Fibroblast of lung (primary cell): ENCODE data around the gene PTPRF. TPM values are rescaled to one million over a fixed set of nuclear protein-coding genes. Genes with fewer than 3 reads are reported as not detected.

Experiments
- DNase-seq, 2 donors: peaks; one replicate each; pipeline versions ENCODE4 v3.0.0 to v3.0.0-alpha.2; 2010; ENCODE audit warnings: low read depth in 2 of 2
- H2AFZ ChIP-seq: 2 replicates; pipeline ENCODE4 v1.5.1; 2012; ENCODE audit warnings: low read length, control low read depth, inconsistent platforms
- H3K27ac ChIP-seq: 2 replicates; pipeline ENCODE4 v1.5.1; 2011; ENCODE audit warnings: low read length, control low read depth; ENCODE audit not compliant: insufficient read depth
- H3K27me3 ChIP-seq: 2 replicates; pipeline ENCODE4 v1.5.1; 2011; ENCODE audit warnings: mild to moderate bottlenecking, low read length; ENCODE audit not compliant: control insufficient read depth, insufficient read depth
- H3K36me3 ChIP-seq: 2 replicates; pipeline ENCODE4 v1.5.1; 2011; ENCODE audit warnings: low read length; ENCODE audit not compliant: control insufficient read depth, insufficient read depth
- H3K4me1 ChIP-seq: 2 replicates; pipeline ENCODE4 v1.5.1; 2011; ENCODE audit warnings: low read length; ENCODE audit not compliant: control insufficient read depth, insufficient read depth; ENCODE audit errors: extremely low read depth
- H3K4me2 ChIP-seq: 2 replicates; pipeline ENCODE4 v1.5.1; 2011; ENCODE audit warnings: low read length, control low read depth; ENCODE audit not compliant: insufficient read depth; ENCODE audit errors: extremely low read depth
- H3K4me3 ChIP-seq, 4 experiments: fragments of 200-600 bp in 1 of 4; sonication (generic) in 1 of 4; replicated peaks in 1 of 4; 2 replicates each; pipeline ENCODE4 v1.5.1; 2011 to 2016; ENCODE audit warnings: low read length in 4 of 4, low read depth in 3 of 4, mild to moderate bottlenecking in 3 of 4, control low read depth in 2 of 4, inconsistent platforms in 1 of 4, mixed read lengths in 1 of 4; ENCODE audit not compliant: insufficient read depth in 1 of 4; ENCODE audit errors: control extremely low read depth in 1 of 4
- H3K79me2 ChIP-seq: 2 replicates; pipeline ENCODE4 v1.5.1; 2012; ENCODE audit warnings: mild to moderate bottlenecking, low read length, inconsistent platforms; ENCODE audit not compliant: control insufficient read depth, insufficient read depth
- H3K9ac ChIP-seq: 2 replicates; pipeline ENCODE4 v1.5.1; 2011; ENCODE audit warnings: mild to moderate bottlenecking, low read length, control low read depth; ENCODE audit not compliant: insufficient read depth
- H3K9me3 ChIP-seq: 2 replicates; pipeline ENCODE4 v1.5.1; 2012; ENCODE audit warnings: low read depth, low read length; ENCODE audit not compliant: control insufficient read depth, insufficient read depth
- H4K20me1 ChIP-seq: 2 replicates; pipeline ENCODE4 v1.5.1; 2011; ENCODE audit warnings: low read length; ENCODE audit not compliant: control insufficient read depth, insufficient read depth; ENCODE audit errors: extremely low read depth
- CTCF ChIP-seq, 2 donors: IDR thresholded peaks in 1 of 2; conservative IDR thresholded peaks in 1 of 2; 1 replicate in 1 of 2; 2 replicates in 1 of 2; pipeline ENCODE4 v1.5.1; 2011 to 2012; ENCODE audit warnings: low read length in 2 of 2, control low read depth in 1 of 2, inconsistent platforms in 1 of 2, low read depth in 1 of 2, mild to moderate bottlenecking in 1 of 2
- EZH2 ChIP-seq: IDR thresholded peaks from 2 replicates; pipeline ENCODE4 v1.5.1; 2012; ENCODE audit warnings: low read length, control low read depth, mild to moderate bottlenecking; ENCODE audit errors: missing control alignments
- polyA plus RNA-seq, 2 donors: library from polyadenylated mRNA; depleted of rRNA in 1 of 2; stranded (reverse) in 1 of 2; unstranded in 1 of 2; fragments of >200 nt; gene quantifications; 2 replicates each; pipeline ENCODE4 v1.2.1, GENCODE V29; 2011 to 2012; ENCODE audit warnings: missing spikeins in 1 of 2
- total RNA-seq: library from RNA; depleted of rRNA; stranded (reverse); fragments of >200 nt; gene quantifications from 2 replicates; pipeline ENCODE4 v1.2.1, GENCODE V29; 2014

PTPRF gene
- total and polyA plus RNA-seq, 2 donors (not counting 1 experiment from before 2014, with no cell fraction given), result 45.2 to 52.0 TPM

- H3K27me3 ChIP-seq, result no peaks in the 10 kb centered on the region
- no peak overlapping the region for H3K4me3 ChIP-seq
- H3K9me3 ChIP-seq, result no peaks in the 10 kb centered on the region
- TF ChIP-seq EZH2 (no peak), CTCF (conservative IDR thresholded peaks at IDR 0.05 in 1 of 2, IDR thresholded peaks at IDR 0.05 in 1 of 2; ENCODE audit: low read depth in 1 of 2, low read length in 2 of 2) (no peak)
- H3K79me2 ChIP-seq, result peaks cover 6% of the 10 kb centered on the region
- DNase-seq, result no peak
- H3K4me2 ChIP-seq, result no peak overlapping the region
- no peaks in the 10 kb centered on the region for H4K20me1 ChIP-seq
- peaks cover 11% of the 10 kb centered on the region for H3K4me1 ChIP-seq
- no peak overlapping the region for H3K27ac ChIP-seq
- H3K9ac ChIP-seq, result no peak overlapping the region
- H2AFZ ChIP-seq, result no peak overlapping the region
- peaks cover 10% of the 10 kb centered on the region for H3K36me3 ChIP-seq
These were observed 26.1 kb downstream of the PTPRF start for GRCh38 chr1:43556782-43557181.

DNA sequence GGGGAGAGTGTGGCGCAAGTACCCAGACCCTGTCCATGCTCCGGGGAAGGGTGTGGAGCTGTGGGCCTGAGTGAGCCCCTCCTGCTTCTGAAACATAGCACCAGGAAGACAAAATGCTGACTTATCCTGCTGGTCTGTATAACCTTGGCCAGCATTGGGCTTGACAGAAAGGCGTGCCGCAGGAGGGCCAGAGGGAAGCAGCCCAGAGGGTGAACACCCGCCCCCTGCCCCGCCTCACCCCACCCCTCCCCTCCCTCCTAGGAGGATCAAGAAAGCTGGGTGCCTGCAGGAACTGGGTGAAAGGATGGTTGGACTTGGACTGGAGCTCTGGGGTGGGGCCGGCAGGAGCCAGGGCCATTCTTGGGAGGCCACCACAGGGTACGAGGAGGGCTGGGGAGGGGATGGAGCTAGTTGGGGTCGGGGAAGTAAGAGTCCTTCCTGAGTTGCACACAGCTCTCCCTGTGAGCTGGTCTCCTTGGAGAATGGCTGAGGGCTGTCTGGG lies 27.1 kb downstream of the PTPRF start:
- Histone ChIP-seq H3K36me3 (peaks cover 10% of the 10 kb centered on the region), H3K4me2 (no peak overlapping the region), H3K27me3 (no peaks in the 10 kb centered on the region), H4K20me1 (no peaks in the 10 kb centered on the region), H3K27ac (no peak overlapping the region), H3K4me3 (no peak overlapping the region), H3K4me1 (peaks cover 7% of the 10 kb centered on the region), H2AFZ (no peak overlapping the region), H3K79me2 (peaks cover 6% of the 10 kb centered on the region), H3K9ac (no peak overlapping the region), H3K9me3 (no peaks in the 10 kb centered on the region)
- DNase-seq, result peak; percentile 36 to 70
- no peak for TF ChIP-seq CTCF (conservative IDR thresholded peaks at IDR 0.05 in 1 of 2, IDR thresholded peaks at IDR 0.05 in 1 of 2; ENCODE audit: low read depth in 1 of 2, low read length in 2 of 2)
- no peak for TF ChIP-seq EZH2

- TF ChIP-seq EZH2, result no peak
- TF ChIP-seq CTCF (conservative IDR thresholded peaks at IDR 0.05 in 1 of 2, IDR thresholded peaks at IDR 0.05 in 1 of 2; ENCODE audit: low read depth in 1 of 2, low read length in 2 of 2), result no peak
- no peaks in the 10 kb centered on the region for H3K27me3 ChIP-seq
- H3K9me3 ChIP-seq, result no peaks in the 10 kb centered on the region
- H3K79me2 ChIP-seq, result peaks cover 6% of the 10 kb centered on the region
- H3K27ac ChIP-seq, result no peak overlapping the region
- H4K20me1 ChIP-seq, result no peaks in the 10 kb centered on the region
- H3K9ac ChIP-seq, result no peak overlapping the region
- H3K4me2 ChIP-seq, result no peak overlapping the region
- DNase-seq, result peak; percentile 46 to 74
- peaks cover 4% of the 10 kb centered on the region for H3K4me1 ChIP-seq
- H3K36me3 ChIP-seq, result peaks cover 10% of the 10 kb centered on the region
- no peak overlapping the region for H2AFZ ChIP-seq
- H3K4me3 ChIP-seq, result no peak overlapping the region
These were observed 27.7 kb downstream of the PTPRF start for GRCh38 chr1:43558346-43558841.
